ENCODE results near the gene TLR10.
"Not testable (repeated sequence)": the region's sequence is repeated elsewhere in the genome, so short reads cannot be mapped to it uniquely, and the experiment has no call there.

TLR10 gene

GRCh38 chr4:38815885-38816782 lies 33.3 kb upstream of the TLR10 start:
- Histone ChIP-seq H3K4me3 (ENCODE audit: low read depth, low read length) (no peak overlapping the region), H3K4me1 (ENCODE audit: control insufficient read depth, insufficient read depth, low read length) (no peaks in the 10 kb centered on the region), H3K36me3 (ENCODE audit: control insufficient read depth, insufficient read depth, low read length) (no peaks in the 10 kb centered on the region), H3K9me3 (ENCODE audit: control insufficient read depth, insufficient read depth, low read length) (no peaks in the 10 kb centered on the region), H3K9ac (ENCODE audit: low read depth, low read length) (no peak overlapping the region), H3K27me3 (ENCODE audit: control insufficient read depth, insufficient read depth, low read length) (no peaks in the 10 kb centered on the region)

- H3K9me3 ChIP-seq (ENCODE audit: control insufficient read depth, insufficient read depth, low read length): no peaks in the 10 kb centered on the region
- no peak overlapping the region for H3K4me3 ChIP-seq (ENCODE audit: low read depth, low read length)
- H3K4me1 ChIP-seq (ENCODE audit: control insufficient read depth, insufficient read depth, low read length): no peaks in the 10 kb centered on the region
- H3K9ac ChIP-seq (ENCODE audit: low read depth, low read length): no peak overlapping the region
- H3K27me3 ChIP-seq (ENCODE audit: control insufficient read depth, insufficient read depth, low read length): no peaks in the 10 kb centered on the region
- no peaks in the 10 kb centered on the region for H3K36me3 ChIP-seq (ENCODE audit: control insufficient read depth, insufficient read depth, low read length)
These were observed 31.6 kb upstream of the TLR10 start for GRCh38 chr4:38814386-38814785.

- H3K9me3 ChIP-seq (ENCODE audit: control insufficient read depth, insufficient read depth, low read length): no peaks in the 10 kb centered on the region
- H3K4me3 ChIP-seq (ENCODE audit: low read depth, low read length): no peak overlapping the region
- no peaks in the 10 kb centered on the region for H3K4me1 ChIP-seq (ENCODE audit: control insufficient read depth, insufficient read depth, low read length)
- no peak overlapping the region for H3K9ac ChIP-seq (ENCODE audit: low read depth, low read length)
- H3K27me3 ChIP-seq (ENCODE audit: control insufficient read depth, insufficient read depth, low read length): no peaks in the 10 kb centered on the region
- H3K36me3 ChIP-seq (ENCODE audit: control insufficient read depth, insufficient read depth, low read length): no peaks in the 10 kb centered on the region
These were observed 28.5 kb upstream of the TLR10 start for GRCh38 chr4:38811297-38811696.

GRCh38 chr4:38807462-38807861 lies 24.7 kb upstream of the TLR10 start:
- H3K27me3 ChIP-seq (ENCODE audit: control insufficient read depth, insufficient read depth, low read length); H3K4me3 ChIP-seq (ENCODE audit: low read depth, low read length); H3K9me3 ChIP-seq (ENCODE audit: control insufficient read depth, insufficient read depth, low read length); H3K4me1 ChIP-seq (ENCODE audit: control insufficient read depth, insufficient read depth, low read length); H3K36me3 ChIP-seq (ENCODE audit: control insufficient read depth, insufficient read depth, low read length); H3K9ac ChIP-seq (ENCODE audit: low read depth, low read length): not testable (repeated sequence)

GRCh38 chr4:38806251-38806650 lies 23.5 kb upstream of the TLR10 start:
- not testable (repeated sequence) for H3K9ac ChIP-seq (ENCODE audit: low read depth, low read length); H3K36me3 ChIP-seq (ENCODE audit: control insufficient read depth, insufficient read depth, low read length); H3K4me3 ChIP-seq (ENCODE audit: low read depth, low read length); H3K9me3 ChIP-seq (ENCODE audit: control insufficient read depth, insufficient read depth, low read length); H3K4me1 ChIP-seq (ENCODE audit: control insufficient read depth, insufficient read depth, low read length); H3K27me3 ChIP-seq (ENCODE audit: control insufficient read depth, insufficient read depth, low read length)

- H3K4me1 ChIP-seq (ENCODE audit: control insufficient read depth, insufficient read depth, low read length): no peaks in the 10 kb centered on the region
- H3K4me3 ChIP-seq (ENCODE audit: low read depth, low read length): no peak overlapping the region
- H3K9me3 ChIP-seq (ENCODE audit: control insufficient read depth, insufficient read depth, low read length): peaks cover 5% of the 10 kb centered on the region
- H3K36me3 ChIP-seq (ENCODE audit: control insufficient read depth, insufficient read depth, low read length): no peaks in the 10 kb centered on the region
- H3K9ac ChIP-seq (ENCODE audit: low read depth, low read length): no peak overlapping the region
- H3K27me3 ChIP-seq (ENCODE audit: control insufficient read depth, insufficient read depth, low read length): no peaks in the 10 kb centered on the region
These were observed 22.8 kb upstream of the TLR10 start for GRCh38 chr4:38805530-38806145.

GRCh38 chr4:38804654-38805295 lies 22.0 kb upstream of the TLR10 start, which contains the start of gene TLR1:
Gene TLR1 (minus strand): TSS chr4:38804791. CDS start chr4:38798831, 5,960 bp downstream.
- Histone ChIP-seq H3K36me3 (ENCODE audit: control insufficient read depth, insufficient read depth, low read length) (no peaks in the 10 kb centered on the region), H3K4me3 (ENCODE audit: low read depth, low read length) (no peak within 1 kb of the TSS), H3K9me3 (ENCODE audit: control insufficient read depth, insufficient read depth, low read length) (peaks cover 5% of the 10 kb centered on the region), H3K27me3 (ENCODE audit: control insufficient read depth, insufficient read depth, low read length) (no peaks in the 10 kb centered on the region), H3K9ac (ENCODE audit: low read depth, low read length) (no peak within 1 kb of the TSS), H3K4me1 (ENCODE audit: control insufficient read depth, insufficient read depth, low read length) (no peaks in the 10 kb centered on the region)

- Histone ChIP-seq H3K9me3 (ENCODE audit: control insufficient read depth, insufficient read depth, low read length) (peaks cover 5% of the 10 kb centered on the region), H3K4me1 (ENCODE audit: control insufficient read depth, insufficient read depth, low read length) (no peaks in the 10 kb centered on the region), H3K9ac (ENCODE audit: low read depth, low read length) (no peak overlapping the region), H3K36me3 (ENCODE audit: control insufficient read depth, insufficient read depth, low read length) (no peaks in the 10 kb centered on the region), H3K27me3 (ENCODE audit: control insufficient read depth, insufficient read depth, low read length) (no peaks in the 10 kb centered on the region), H3K4me3 (ENCODE audit: low read depth, low read length) (no peak overlapping the region)
These were observed 21.3 kb upstream of the TLR10 start for GRCh38 chr4:38803833-38804653.

- Histone ChIP-seq H3K9ac (ENCODE audit: low read depth, low read length) (no peak overlapping the region), H3K27me3 (ENCODE audit: control insufficient read depth, insufficient read depth, low read length) (no peaks in the 10 kb centered on the region), H3K36me3 (ENCODE audit: control insufficient read depth, insufficient read depth, low read length) (no peaks in the 10 kb centered on the region), H3K4me1 (ENCODE audit: control insufficient read depth, insufficient read depth, low read length) (no peaks in the 10 kb centered on the region), H3K4me3 (ENCODE audit: low read depth, low read length) (no peak overlapping the region), H3K9me3 (ENCODE audit: control insufficient read depth, insufficient read depth, low read length) (peaks cover 5% of the 10 kb centered on the region)
These were observed 20.0 kb upstream of the TLR10 start for GRCh38 chr4:38802561-38803355.

GRCh38 chr4:38800961-38801450 lies 18.2 kb upstream of the TLR10 start:
- no peaks in the 10 kb centered on the region for H3K27me3 ChIP-seq (ENCODE audit: control insufficient read depth, insufficient read depth, low read length)
- H3K9me3 ChIP-seq (ENCODE audit: control insufficient read depth, insufficient read depth, low read length): peaks cover 5% of the 10 kb centered on the region
- no peak overlapping the region for H3K4me3 ChIP-seq (ENCODE audit: low read depth, low read length)
- no peak overlapping the region for H3K9ac ChIP-seq (ENCODE audit: low read depth, low read length)
- H3K36me3 ChIP-seq (ENCODE audit: control insufficient read depth, insufficient read depth, low read length): no peaks in the 10 kb centered on the region
- no peaks in the 10 kb centered on the region for H3K4me1 ChIP-seq (ENCODE audit: control insufficient read depth, insufficient read depth, low read length)

Measured in iPS-15b (cell line).